H9 (cell line): ENCODE results near the gene LILRB1. TPM values are rescaled to one million over a fixed set of nuclear protein-coding genes. Genes with fewer than 3 reads are reported as not detected.

Experiments
- DNase-seq: peaks from one replicate; pipeline ENCODE4 v3.0.0-alpha.2; 2017
- H2AFZ ChIP-seq: one replicate; pipeline ENCODE4 v1.6.1; 2013; ENCODE audit warnings: mild to moderate bottlenecking, low read length, control low read depth, moderate library complexity
- H2AK5ac ChIP-seq: 2 replicates; pipeline ENCODE4 v1.6.1; 2013; ENCODE audit warnings: low read length, control low read depth, mixed read lengths; ENCODE audit not compliant: insufficient read length
- H2BK120ac ChIP-seq: one replicate; pipeline ENCODE4 v1.6.1; 2013; ENCODE audit warnings: low read depth, mild to moderate bottlenecking, low read length, control low read depth, inconsistent platforms; ENCODE audit not compliant: poor library complexity, severe bottlenecking
- H2BK12ac ChIP-seq: 2 replicates; pipeline ENCODE4 v1.6.1; 2013; ENCODE audit warnings: low read length, control low read depth, mixed read lengths, low read depth; ENCODE audit not compliant: insufficient read length
- H2BK15ac ChIP-seq: 2 replicates; pipeline ENCODE4 v1.6.1; 2013; ENCODE audit warnings: low read depth, low read length, control low read depth
- H2BK20ac ChIP-seq: one replicate; pipeline ENCODE4 v1.6.1; 2013; ENCODE audit warnings: low read depth, mild to moderate bottlenecking, low read length, control low read depth, inconsistent platforms; ENCODE audit not compliant: poor library complexity, severe bottlenecking
- H2BK5ac ChIP-seq: 2 replicates; pipeline ENCODE4 v1.6.1; 2013; ENCODE audit warnings: low read length, control low read depth, mixed read lengths; ENCODE audit not compliant: insufficient read length
- H3K14ac ChIP-seq: 2 replicates; pipeline ENCODE4 v1.6.1; 2013; ENCODE audit warnings: low read length, control low read depth; ENCODE audit not compliant: insufficient read depth
- H3K18ac ChIP-seq: 2 replicates; pipeline ENCODE4 v1.6.1; 2013; ENCODE audit warnings: low read depth, mild to moderate bottlenecking, mixed read lengths, low read length, control low read depth; ENCODE audit not compliant: insufficient read length
- H3K23ac ChIP-seq: 2 replicates; pipeline ENCODE4 v1.6.1; 2013; ENCODE audit warnings: low read length, control low read depth, mixed read lengths, low read depth; ENCODE audit not compliant: insufficient read length
- H3K23me2 ChIP-seq: 2 replicates; pipeline ENCODE4 v1.6.1; 2013; ENCODE audit warnings: low read depth, mild to moderate bottlenecking, mixed read lengths, low read length, control low read depth; ENCODE audit not compliant: insufficient read length, poor library complexity, severe bottlenecking
- H3K27ac ChIP-seq: 2 replicates; pipeline ENCODE4 v1.5.1; 2013; ENCODE audit warnings: low read length, control low read depth, mixed read lengths, low read depth; ENCODE audit not compliant: insufficient read length
- H3K27me3 ChIP-seq: 2 replicates; pipeline ENCODE4 v1.6.1; 2013; ENCODE audit warnings: low read length, control low read depth, inconsistent platforms; ENCODE audit not compliant: insufficient read depth
- H3K4ac ChIP-seq: 2 replicates; pipeline ENCODE4 v1.6.1; 2013; ENCODE audit warnings: low read depth, mild to moderate bottlenecking, control low read depth, inconsistent platforms, low read length, moderate library complexity
- H3K4me1 ChIP-seq: 2 replicates; pipeline ENCODE4 v1.6.1; 2013; ENCODE audit warnings: low read length, control low read depth, inconsistent platforms; ENCODE audit not compliant: insufficient read depth
- H3K4me2 ChIP-seq: 2 replicates; pipeline ENCODE4 v1.6.1; 2013; ENCODE audit warnings: low read length, control low read depth, mixed read lengths; ENCODE audit not compliant: insufficient read length, insufficient read depth
- H3K56ac ChIP-seq: 2 replicates; pipeline ENCODE4 v1.6.1; 2013; ENCODE audit warnings: low read depth, mild to moderate bottlenecking, mixed read lengths, low read length, control low read depth; ENCODE audit not compliant: insufficient read length
- H3K79me1 ChIP-seq: 2 replicates; pipeline ENCODE4 v1.6.1; 2013; ENCODE audit warnings: low read depth, mild to moderate bottlenecking, moderate library complexity, low read length, control low read depth, inconsistent platforms; ENCODE audit not compliant: insufficient read depth, poor library complexity, severe bottlenecking
- H3K79me2 ChIP-seq: 2 replicates; pipeline ENCODE4 v1.6.1; 2013; ENCODE audit warnings: low read length, control low read depth, inconsistent platforms; ENCODE audit not compliant: insufficient read depth
- H3K9ac ChIP-seq: 2 replicates; pipeline ENCODE4 v1.6.1; 2013; ENCODE audit warnings: low read length, control low read depth, mixed read lengths; ENCODE audit not compliant: insufficient read length; ENCODE audit errors: extremely low read depth
- H3K9me3 ChIP-seq: one replicate; pipeline ENCODE4 v1.6.1; 2013; ENCODE audit warnings: low read depth, low read length, inconsistent platforms; ENCODE audit not compliant: control insufficient read depth
- H3T11ph ChIP-seq: one replicate; pipeline ENCODE4 v1.6.1; 2013; ENCODE audit warnings: mild to moderate bottlenecking, low read length, control low read depth, inconsistent platforms
- H4K20me1 ChIP-seq: one replicate; pipeline ENCODE4 v1.6.1; 2013; ENCODE audit not compliant: control insufficient read depth, insufficient read length, insufficient read depth
- H4K5ac ChIP-seq: 2 replicates; pipeline ENCODE4 v1.6.1; 2013; ENCODE audit warnings: low read depth, mild to moderate bottlenecking, mixed read lengths, low read length, control low read depth; ENCODE audit not compliant: insufficient read length
- H4K8ac ChIP-seq: replicated peaks from 2 replicates; pipeline ENCODE4 v1.6.1; 2013; ENCODE audit warnings: low read length, control low read depth, mixed read lengths, low read depth; ENCODE audit not compliant: insufficient read length
- H4K91ac ChIP-seq: 2 replicates; pipeline ENCODE4 v1.6.1; 2013; ENCODE audit warnings: low read depth, mild to moderate bottlenecking, moderate library complexity, mixed read lengths, low read length, control low read depth; ENCODE audit not compliant: insufficient read length
- H3K27ac Mint-ChIP-seq, 3 experiments: 2 replicates in 2 of 3; 3 replicates in 1 of 3; pipeline ENCODE4 v1.8.0; 2020 to 2021; ENCODE audit warnings: mixed read lengths in 3 of 3, mild to moderate bottlenecking in 1 of 3, moderate library complexity in 1 of 3
- H3K27me3 Mint-ChIP-seq: 2 replicates; pipeline ENCODE4 v1.8.0; 2021; ENCODE audit warnings: low read depth, mild to moderate bottlenecking, moderate library complexity, mixed read lengths
- H3K36me3 Mint-ChIP-seq, 3 experiments: 2 replicates in 2 of 3; 3 replicates in 1 of 3; pipeline ENCODE4 v1.8.0; 2020 to 2021; ENCODE audit warnings: low read depth in 3 of 3, mixed read lengths in 3 of 3; ENCODE audit not compliant: insufficient read depth in 1 of 3
- H3K4me1 Mint-ChIP-seq, 2 experiments: 2 replicates each; pipeline ENCODE4 v1.8.0; 2020; ENCODE audit warnings: mixed read lengths in 2 of 2
- H3K4me3 Mint-ChIP-seq, 2 experiments: 2 replicates in 1 of 2; 3 replicates in 1 of 2; pipeline ENCODE4 v1.8.0; 2020 to 2021; ENCODE audit warnings: mild to moderate bottlenecking in 2 of 2, mixed read lengths in 2 of 2, moderate library complexity in 1 of 2
- H3K9me3 Mint-ChIP-seq, 2 experiments: 2 replicates in 1 of 2; 3 replicates in 1 of 2; pipeline ENCODE4 v1.8.0; 2020; ENCODE audit warnings: mild to moderate bottlenecking in 2 of 2, mixed read lengths in 2 of 2, moderate library complexity in 1 of 2
- CTCF ChIP-seq: fragments of 200-600 bp; sonication (generic); conservative IDR thresholded peaks from 3 replicates; pipeline ENCODE4 v1.8.0; 2021; ENCODE audit warnings: antibody characterized with exemption, mild to moderate bottlenecking
- WGBS: extraction: QIAGEN DNeasy Blood & Tissue Kit; methylation state at CpG from one replicate; pipeline ENCODE4 v1.1.7; 2013; ENCODE audit warnings: missing lambda C conversion rate, low lambda C conversion rate, mixed read lengths; ENCODE audit not compliant: insufficient read length; ENCODE audit errors: extremely low coverage; 5-methylcytosine and 5-hydroxymethylcytosine counted together
- total RNA-seq: library from RNA; stranded (reverse); gene quantifications from 2 replicates; pipeline ENCODE4 v1.2.1, GENCODE V29; 2021

Gene LILRB1
- total RNA-seq, 1 experiment from 2014 or later, result not detected

- H2BK5ac ChIP-seq, result no peak overlapping the region
- H3K18ac ChIP-seq, result no peak overlapping the region
- no peak overlapping the region for H2AK5ac ChIP-seq
- H3T11ph ChIP-seq, result no peak overlapping the region
- H3K14ac ChIP-seq, result no peak overlapping the region
- Mint-ChIP-seq H3K4me3 (no peak overlapping the region), H3K27ac (no peak overlapping the region), H3K36me3 (peaks cover 3 to 14% (median 13%) of the 10 kb centered on the region in 3 experiments; a peak in 5 of 7 replicates), H3K4me1 (no peaks in the 10 kb centered on the region), H3K9me3 (peaks cover 79 to 87% of the 10 kb centered on the region in 2 experiments), H3K27me3 (no peaks in the 10 kb centered on the region)
- DNase-seq, result no peak
- H3K23me2 ChIP-seq, result no peaks in the 10 kb centered on the region
- no peaks in the 10 kb centered on the region for H3K27me3 ChIP-seq
- H4K20me1 ChIP-seq, result no peaks in the 10 kb centered on the region
- no peak overlapping the region for H2AFZ ChIP-seq
- no peak overlapping the region for H4K5ac ChIP-seq
- H2BK120ac ChIP-seq, result no peak overlapping the region
- no peak overlapping the region for H2BK20ac ChIP-seq
- no peak overlapping the region for H3K56ac ChIP-seq
- no CpG with 5 or more reads among the region's 1 CpG for WGBS
- no peaks in the 10 kb centered on the region for H3K79me2 ChIP-seq
- no peak overlapping the region for H3K4ac ChIP-seq
- H3K9me3 ChIP-seq, result peaks cover 55% of the 10 kb centered on the region
- H3K27ac ChIP-seq, result no peak overlapping the region
- H4K91ac ChIP-seq, result no peak overlapping the region
- H3K79me1 ChIP-seq, result no peaks in the 10 kb centered on the region
- H3K4me2 ChIP-seq, result no peak overlapping the region
- no peak overlapping the region for H2BK12ac ChIP-seq
- no peak overlapping the region for H4K8ac ChIP-seq
- no peak for TF ChIP-seq CTCF
- no peak overlapping the region for H3K23ac ChIP-seq
- H3K9ac ChIP-seq, result no peak overlapping the region
- H3K4me1 ChIP-seq, result no peaks in the 10 kb centered on the region
- no peak overlapping the region for H2BK15ac ChIP-seq
These were observed 42.9 kb downstream of the LILRB1 start for GRCh38 chr19:54673222-54673621.
